ENCODE measurements around the gene SLC29A4.

GRCh38 chr7:5243261-5243660 is 39.5 kb upstream of the SLC29A4 start:
- no peak for TF ChIP-seq CTCF (IDR thresholded peaks at IDR 0.05)
- TF ChIP-seq POLR2A (IDR thresholded peaks at IDR 0.05) = no peak
